Stomach (tissue), 4 donors: ENCODE results near the gene SPACA4.

Source experiments
- CTCF ChIP-seq, 7 experiments: fragments of 450-650 bp in 4 of 7; fragments of 200-600 bp in 3 of 7; sonication (generic) in 3 of 7; IDR thresholded peaks; one replicate each; pipeline ENCODE4 v1.5.1; 2016 to 2019; ENCODE audit warnings: antibody characterized with exemption in 7 of 7, control low read depth in 2 of 7, mild to moderate bottlenecking in 1 of 7
- EP300 ChIP-seq: sonication (generic); formaldehyde crosslinking; IDR thresholded peaks from one replicate; pipeline ENCODE4 v1.6.1; 2017; ENCODE audit warnings: antibody characterized with exemption
- POLR2AphosphoS5 ChIP-seq, 3 donors: sonication (generic); formaldehyde crosslinking; IDR thresholded peaks; one replicate each; pipeline ENCODE4 v1.6.1; 2016; ENCODE audit warnings: antibody characterized with exemption in 3 of 3

- no peak for TF ChIP-seq EP300
- peak in 4 of 7 experiments; percentile 11 to 26 (median 18) for TF ChIP-seq CTCF (IDR thresholded peaks at IDR 0.05)
- TF ChIP-seq POLR2AphosphoS5 (IDR thresholded peaks at IDR 0.05), result peak; percentile 58 to 92 (median 68)
Observed at GRCh38 chr19:48630296-48631063, 23.9 kb downstream of the SPACA4 start.
